ENCODE results near the gene CD8B2. TPM values are rescaled to one million over a fixed set of nuclear protein-coding genes. Genes with fewer than 3 reads are reported as not detected.
A peak's percentile ranks its signal among the peaks of the same experiment; 100 is the strongest.
"Not testable (repeated sequence)": the region's sequence is repeated elsewhere in the genome, so short reads cannot be mapped to it uniquely, and the experiment has no call there.

The CD8B2 gene
- total RNA-seq, 1 experiment from 2014 or later = not detected

DNA sequence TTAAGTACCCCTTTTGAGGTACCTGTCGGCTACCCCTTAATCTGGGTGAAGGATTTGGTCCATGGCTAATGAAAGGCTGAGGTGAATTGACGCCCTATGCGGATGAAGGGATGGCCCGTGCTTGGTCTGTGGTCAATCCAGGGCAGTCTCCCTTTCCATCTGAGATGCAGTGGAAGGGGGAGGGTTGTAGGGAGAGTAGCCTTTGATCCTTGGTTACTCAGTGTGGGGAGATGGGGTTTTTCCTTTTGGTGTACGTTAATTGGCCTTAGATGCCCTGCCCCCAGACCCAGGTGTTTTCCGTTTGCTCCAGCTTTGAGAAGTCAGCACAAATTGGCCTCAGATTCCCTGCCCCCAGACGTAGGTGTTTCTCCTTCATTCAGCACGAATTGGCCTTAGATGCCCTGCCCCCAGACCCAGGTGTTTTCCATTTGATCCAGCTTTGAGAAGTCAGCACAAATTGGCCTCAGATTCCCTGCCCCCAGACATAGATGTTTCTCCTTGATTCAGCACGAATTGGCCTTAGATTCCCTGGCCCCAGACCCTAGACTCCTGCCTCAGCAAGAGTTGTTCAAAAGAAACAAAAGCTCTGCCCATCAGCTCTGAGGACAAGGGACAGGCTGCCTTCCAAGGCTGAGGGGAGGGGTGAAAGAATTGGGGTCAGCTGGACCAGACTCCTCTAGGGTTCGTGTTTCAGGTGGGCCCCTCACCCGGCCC, 21.7 kb downstream of the CD8B2 start:
- H3K36me3 ChIP-seq, DNase-seq, H3K27me3 ChIP-seq, H3K4me3 ChIP-seq, H3K9me3 ChIP-seq: not testable (repeated sequence)

- H3K27me3 ChIP-seq, H3K36me3 ChIP-seq, H3K9me3 ChIP-seq, H3K4me3 ChIP-seq, DNase-seq: not testable (repeated sequence)
Measured at GRCh38 chr2:106509374-106509770, 22.2 kb downstream of the CD8B2 start.

DNA sequence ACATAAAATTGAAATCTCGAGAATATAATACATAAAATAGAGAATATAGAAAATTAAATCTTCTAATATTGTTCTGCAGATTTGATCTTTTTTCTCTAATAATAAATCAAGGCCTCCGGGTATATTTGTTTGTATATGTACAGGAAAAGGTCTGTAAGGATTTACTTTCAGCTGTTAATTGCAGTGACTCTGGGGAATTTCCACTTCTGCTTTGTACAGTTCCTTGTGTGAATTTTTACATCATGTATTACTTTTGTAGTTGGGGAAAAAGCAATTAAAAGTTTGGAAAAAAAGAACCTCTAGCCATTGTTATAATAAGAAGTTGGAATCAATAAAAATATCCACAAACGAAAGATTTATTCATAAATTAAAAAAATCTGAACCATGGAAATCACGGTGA, 23.6 kb downstream of the CD8B2 start:
- H3K27me3 ChIP-seq, H3K9me3 ChIP-seq, DNase-seq, H3K4me3 ChIP-seq, H3K36me3 ChIP-seq: not testable (repeated sequence)

- H3K27me3 ChIP-seq, H3K9me3 ChIP-seq, H3K4me3 ChIP-seq, H3K36me3 ChIP-seq: not testable (repeated sequence)
- peak; percentile 81 for DNase-seq
Measured at GRCh38 chr2:106511476-106511901, 24.3 kb downstream of the CD8B2 start.

GRCh38 chr2:106511934-106512333, 24.8 kb downstream of the CD8B2 start:
- DNase-seq, H3K9me3 ChIP-seq, H3K4me3 ChIP-seq, H3K36me3 ChIP-seq, H3K27me3 ChIP-seq: not testable (repeated sequence)

- not testable (repeated sequence) for H3K4me3 ChIP-seq
Measured at GRCh38 chr2:106513391-106513790, 26.2 kb downstream of the CD8B2 start.

DNA sequence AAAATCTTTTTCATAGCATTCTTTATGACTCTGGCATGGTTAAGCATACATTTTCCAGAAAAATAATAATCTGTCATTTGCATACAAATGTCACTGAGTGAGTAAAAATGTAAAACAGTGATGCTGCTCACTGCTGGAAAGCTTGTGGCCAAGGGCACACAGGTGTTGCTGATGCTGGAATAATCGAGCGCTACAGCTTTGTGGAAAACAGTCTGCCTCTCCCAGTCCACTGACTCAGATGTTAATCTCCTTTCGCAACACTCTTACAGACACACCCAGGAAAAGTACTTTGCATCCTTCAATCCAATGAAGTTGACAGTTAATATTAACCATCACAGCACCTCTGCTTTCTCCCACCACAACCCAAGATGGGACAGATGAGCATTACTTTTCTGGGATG, 27.7 kb downstream of the CD8B2 start:
- H3K27me3 ChIP-seq, DNase-seq, H3K36me3 ChIP-seq, H3K4me3 ChIP-seq, H3K9me3 ChIP-seq: not testable (repeated sequence)

More at GRCh38 chr2:106513391-106513790, 26.2 kb downstream of the CD8B2 start:
- not testable (repeated sequence) for H3K36me3 ChIP-seq, H3K9me3 ChIP-seq, DNase-seq, H3K27me3 ChIP-seq

DNA sequence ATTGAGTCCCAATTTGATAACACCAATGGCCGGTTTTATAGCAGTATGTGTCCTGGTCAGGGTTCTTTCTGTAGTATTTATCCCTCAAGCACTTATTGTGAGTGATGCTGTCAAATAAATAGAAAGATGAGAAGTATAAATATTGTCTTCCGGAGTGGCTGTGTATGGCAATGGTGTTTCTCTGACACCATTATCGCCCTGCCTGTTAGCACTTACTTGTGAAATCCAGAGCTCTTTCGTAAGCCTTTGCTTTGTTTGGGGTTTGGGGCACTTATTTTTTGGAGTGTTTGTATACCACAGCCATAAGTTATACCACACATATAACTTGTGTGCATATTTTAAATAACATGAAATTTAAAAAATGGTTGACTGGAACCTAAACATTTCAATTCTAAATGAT, 29.3 kb downstream of the CD8B2 start:
- no peak for DNase-seq
- no peaks in the 10 kb centered on the region for H3K36me3 ChIP-seq
- H3K9me3 ChIP-seq = no peaks in the 10 kb centered on the region
- H3K4me3 ChIP-seq = no peak overlapping the region
- no peaks in the 10 kb centered on the region for H3K27me3 ChIP-seq

DNA sequence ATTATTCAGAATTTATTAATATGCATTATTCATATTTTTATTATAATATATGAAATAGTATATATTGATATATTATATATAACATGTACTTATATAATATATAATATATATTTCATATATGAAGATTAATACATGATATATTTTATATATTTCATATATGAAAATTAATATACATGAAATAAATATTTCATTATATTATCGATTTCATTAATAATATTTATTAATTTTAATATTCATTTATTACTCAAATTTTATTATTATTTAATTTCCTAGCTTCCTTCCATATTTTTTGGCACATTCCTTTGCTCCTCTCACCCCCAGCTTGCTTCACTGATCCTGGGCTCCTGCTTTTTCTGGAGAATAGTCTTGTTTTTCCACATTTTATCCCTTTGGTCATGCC, 29.7 kb downstream of the CD8B2 start:
- no peak for DNase-seq
- Histone ChIP-seq H3K4me3 (no peak overlapping the region), H3K36me3 (no peaks in the 10 kb centered on the region), H3K9me3 (no peaks in the 10 kb centered on the region), H3K27me3 (no peaks in the 10 kb centered on the region)

GRCh38 chr2:106517329-106517728, 30.2 kb downstream of the CD8B2 start:
- Histone ChIP-seq H3K36me3 (no peaks in the 10 kb centered on the region), H3K4me3 (no peak overlapping the region), H3K27me3 (no peaks in the 10 kb centered on the region), H3K9me3 (no peaks in the 10 kb centered on the region)
- no peak for DNase-seq

GRCh38 chr2:106519767-106520166, 32.6 kb downstream of the CD8B2 start:
- no peaks in the 10 kb centered on the region for H3K9me3 ChIP-seq
- H3K4me3 ChIP-seq = no peak overlapping the region
- no peaks in the 10 kb centered on the region for H3K27me3 ChIP-seq
- no peaks in the 10 kb centered on the region for H3K36me3 ChIP-seq
- no peak for DNase-seq

GRCh38 chr2:106521016-106521415, 33.9 kb downstream of the CD8B2 start:
- Histone ChIP-seq H3K36me3 (no peaks in the 10 kb centered on the region), H3K9me3 (no peaks in the 10 kb centered on the region), H3K4me3 (no peak overlapping the region), H3K27me3 (no peaks in the 10 kb centered on the region)
- no peak for DNase-seq

GRCh38 chr2:106523976-106524665, 37.0 kb downstream of the CD8B2 start:
- Histone ChIP-seq H3K27me3 (no peaks in the 10 kb centered on the region), H3K36me3 (no peaks in the 10 kb centered on the region), H3K9me3 (no peaks in the 10 kb centered on the region), H3K4me3 (no peak overlapping the region)
- DNase-seq = no peak

DNA sequence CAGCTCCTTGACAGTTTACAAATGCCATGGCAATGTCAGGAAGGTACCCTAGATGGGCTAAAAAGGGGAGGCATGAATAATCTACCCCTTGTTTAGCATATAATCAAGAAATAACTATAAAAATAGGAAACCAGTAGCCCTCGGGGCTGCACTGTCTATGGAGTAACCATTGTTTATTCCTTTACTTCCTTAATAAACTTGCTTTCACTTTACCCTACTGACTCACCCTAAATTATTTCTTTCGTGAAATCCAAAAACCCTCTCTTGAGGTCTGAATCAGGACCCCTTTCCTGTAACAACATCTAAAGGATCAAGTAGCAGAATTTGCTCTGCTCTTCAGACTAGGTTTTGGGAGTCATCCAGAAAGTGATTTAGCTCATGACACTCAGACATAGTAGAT, 43.7 kb downstream of the CD8B2 start:
- Histone ChIP-seq H3K36me3 (no peaks in the 10 kb centered on the region), H3K27me3 (no peaks in the 10 kb centered on the region), H3K4me3 (no peak overlapping the region), H3K9me3 (no peaks in the 10 kb centered on the region)
- DNase-seq = no peak

DNA sequence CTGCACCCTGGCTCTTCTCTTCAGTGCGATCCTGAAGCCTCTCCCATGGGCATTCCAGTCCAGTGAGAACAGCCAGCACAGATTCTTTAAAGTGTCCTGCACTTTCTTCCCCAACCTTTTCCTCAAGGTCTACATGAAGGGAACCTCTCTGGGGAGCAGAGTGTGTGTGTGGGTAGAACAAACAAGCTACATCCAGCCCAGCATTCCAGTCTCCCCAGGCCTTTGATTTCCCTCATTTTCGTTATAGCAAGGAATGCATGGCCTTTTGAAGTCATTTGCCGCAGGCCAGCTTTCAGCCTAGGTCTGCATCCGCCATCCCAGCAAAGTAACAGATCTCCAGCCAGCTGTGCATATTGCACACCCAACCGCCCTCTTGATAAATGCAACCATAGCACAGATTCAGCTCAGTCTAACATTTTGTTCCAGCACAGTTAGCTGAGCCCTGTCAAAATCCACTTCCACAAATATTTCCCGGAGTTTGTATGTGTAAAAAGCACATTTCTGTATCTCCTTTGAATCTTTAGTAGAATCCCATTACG, 44.6 kb downstream of the CD8B2 start:
- Histone ChIP-seq H3K27me3 (no peaks in the 10 kb centered on the region), H3K36me3 (no peaks in the 10 kb centered on the region), H3K4me3 (no peak overlapping the region), H3K9me3 (no peaks in the 10 kb centered on the region)
- DNase-seq = no peak

GRCh38 chr2:106532236-106532635, 45.1 kb downstream of the CD8B2 start:
- no peaks in the 10 kb centered on the region for H3K36me3 ChIP-seq
- H3K27me3 ChIP-seq = no peaks in the 10 kb centered on the region
- no peaks in the 10 kb centered on the region for H3K9me3 ChIP-seq
- H3K4me3 ChIP-seq = no peak overlapping the region
- no peak for DNase-seq

GRCh38 chr2:106534471-106534870, 47.3 kb downstream of the CD8B2 start:
- Histone ChIP-seq H3K4me3 (no peak overlapping the region), H3K9me3 (no peaks in the 10 kb centered on the region), H3K27me3 (no peaks in the 10 kb centered on the region), H3K36me3 (no peaks in the 10 kb centered on the region)
- DNase-seq = no peak

- no peak for DNase-seq
- no peak overlapping the region for H3K4me3 ChIP-seq
- no peaks in the 10 kb centered on the region for H3K9me3 ChIP-seq
- H3K27me3 ChIP-seq = no peaks in the 10 kb centered on the region
- H3K36me3 ChIP-seq = no peaks in the 10 kb centered on the region
Measured at GRCh38 chr2:106536490-106536889, 49.3 kb downstream of the CD8B2 start.

Data from MG63 (cell line).